A549 treated with AZD2906 at 1 μM for 4 hours (cell line): ENCODE data around the gene COQ2. TPM values are rescaled to one million over a fixed set of nuclear protein-coding genes. Genes with fewer than 3 reads are reported as not detected.

Experiments
- total RNA-seq: library from RNA; stranded (reverse); fragments of 200-300 nt; extraction: Qiagen RNA extraction; gene quantifications from 5 replicates; pipeline ENCODE4 v1.2.3, GENCODE V29; 2022

Gene COQ2
- total RNA-seq: 17.7 to 20.5 TPM (median 19.8 TPM) in 5 replicates

GRCh38 chr4:83284193-83285054, at the start of gene COQ2:
COQ2 (minus strand) TSS chr4:83284798; CDS start chr4:83284764, 34 bp downstream.

Other genes with a start within 250 kb of the COQ2 start
- 22.6 to 38.3 TPM (median 23.0 TPM) in 5 replicates for gene COPS4, start 249.6 kb downstream of the COQ2 start, total RNA-seq
- 0.63 to 1.2 TPM (median 0.93 TPM) in 5 replicates for gene PLAC8, start 170.1 kb downstream of the COQ2 start, total RNA-seq
- gene HPSE, start 50.0 kb upstream of the COQ2 start, total RNA-seq: 1.0 to 1.5 TPM (median 1.3 TPM) in 5 replicates
- gene HELQ, start 171.0 kb upstream of the COQ2 start, total RNA-seq: 4.6 to 6.6 TPM (median 4.7 TPM) in 5 replicates
- gene MRPS18C, start 171.3 kb upstream of the COQ2 start, total RNA-seq: 39.7 to 53.0 TPM (median 40.9 TPM) in 5 replicates
- gene ABRAXAS1, start 200.3 kb upstream of the COQ2 start, total RNA-seq: 4.9 to 7.6 TPM (median 6.6 TPM) in 5 replicates